Uterus (tissue), 2 donors: ENCODE data around the gene ORC4.

ENCODE experiments used
- CTCF ChIP-seq, 4 experiments: fragments of 200-600 bp in 2 of 4; fragments of 450-650 bp in 2 of 4; sonication (generic) in 2 of 4; IDR thresholded peaks; one replicate each; pipeline ENCODE4 v1.5.1; 2016 to 2019; ENCODE audit warnings: antibody characterized with exemption in 4 of 4, mild to moderate bottlenecking in 2 of 4, moderate library complexity in 1 of 4
- POLR2A ChIP-seq, 2 donors: fragments of 450-650 bp; IDR thresholded peaks; one replicate each; pipeline ENCODE4 v1.6.1; 2016; ENCODE audit warnings: antibody characterized with exemption in 2 of 2, mild to moderate bottlenecking in 1 of 2, moderate library complexity in 1 of 2

- peak; percentile 68 to 85 (median 80) for TF ChIP-seq CTCF (IDR thresholded peaks at IDR 0.05)
- no peak for TF ChIP-seq POLR2A (IDR thresholded peaks at IDR 0.05)
Observed at GRCh38 chr2:147910990-147911473, 109.5 kb downstream of the ORC4 start.
